GM18868 (cell line): ENCODE results near the gene AKR1B15.
"Not testable (repeated sequence)": the region's sequence is repeated elsewhere in the genome, so short reads cannot be mapped to it uniquely, and the experiment has no call there.

Source experiments
- ATAC-seq: cut with Tn5 transposase; IDR thresholded peaks from one replicate; pipeline ENCODE4 v1.9.1; 2021; ENCODE audit warnings: mild to moderate bottlenecking, moderate library complexity; ENCODE audit not compliant: unreplicated experiment

AKR1B15 gene

GRCh38 chr7:134548877-134549276 lies at the start of gene AKR1B15:
TSS of gene AKR1B15 (plus strand) at chr7:134549110. CDS start at chr7:134564620, 15,510 bp downstream.
- ATAC-seq, result peak; percentile 98

DNA sequence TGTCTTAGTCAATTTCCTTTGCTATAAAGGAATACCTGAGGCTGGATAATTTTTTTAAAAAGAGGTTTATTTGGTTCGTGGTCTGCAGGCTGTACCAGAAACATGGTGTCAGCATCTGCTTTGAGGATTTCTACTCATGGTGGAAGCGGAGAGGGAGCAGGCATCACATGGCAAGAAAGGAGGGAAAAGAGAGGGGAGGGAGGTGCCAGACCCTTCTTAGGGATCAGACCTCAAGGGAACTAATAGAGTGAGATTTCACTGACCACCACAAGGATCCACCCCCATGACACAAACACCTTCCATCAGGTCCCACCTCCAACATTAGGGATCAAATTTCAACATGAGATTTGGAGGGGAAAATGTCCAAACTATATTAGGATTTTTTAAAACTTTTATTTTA lies 48.5 kb upstream of the AKR1B15 start:
- no peak for ATAC-seq

- no peak for ATAC-seq
Measured at GRCh38 chr7:134500982-134501381, 47.9 kb upstream of the AKR1B15 start.

DNA sequence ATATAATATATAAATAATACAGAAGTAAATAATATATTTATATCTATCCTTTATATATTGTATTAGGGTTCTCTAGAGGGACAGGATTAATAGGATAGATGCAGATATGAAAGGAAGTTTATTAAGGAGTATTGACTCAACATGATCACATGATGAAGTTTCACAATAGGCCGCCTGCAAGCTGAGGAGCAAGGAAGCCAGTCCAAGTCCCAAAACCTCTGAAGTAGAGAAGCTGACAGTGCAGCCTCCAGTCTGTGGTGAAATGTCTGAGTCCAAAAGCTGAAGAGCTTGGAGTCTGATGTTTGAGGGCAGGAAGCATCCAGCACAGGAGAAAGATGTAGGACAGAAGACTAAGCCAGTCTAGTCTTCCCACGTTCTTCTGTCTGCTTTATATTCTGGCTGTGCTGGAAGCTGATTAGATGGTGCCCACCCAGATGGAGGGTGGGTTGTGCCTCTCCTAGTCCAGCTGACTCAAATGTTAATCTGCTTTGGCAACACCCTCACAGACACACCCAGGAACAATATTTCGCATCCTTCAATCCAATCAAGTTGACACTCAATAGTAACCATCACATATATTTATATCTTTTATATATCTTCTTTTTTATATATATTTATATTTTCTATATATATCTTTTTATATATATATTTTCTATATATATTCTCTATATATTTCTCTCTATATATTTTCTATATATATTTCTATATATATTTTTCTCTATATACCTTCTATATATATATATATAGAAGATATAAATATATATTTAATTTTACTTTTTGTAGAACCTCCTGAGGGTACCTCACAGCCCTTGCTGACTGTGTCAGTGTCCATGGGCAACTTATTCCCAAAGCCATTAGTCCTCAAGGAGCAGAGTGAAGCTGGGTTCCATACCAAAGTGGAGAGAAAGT lies 46.2 kb upstream of the AKR1B15 start:
- no peak for ATAC-seq

GRCh38 chr7:134504660-134505164 lies 44.2 kb upstream of the AKR1B15 start:
- ATAC-seq, result no peak

GRCh38 chr7:134505856-134506255 lies 43.1 kb upstream of the AKR1B15 start:
- no peak for ATAC-seq

DNA sequence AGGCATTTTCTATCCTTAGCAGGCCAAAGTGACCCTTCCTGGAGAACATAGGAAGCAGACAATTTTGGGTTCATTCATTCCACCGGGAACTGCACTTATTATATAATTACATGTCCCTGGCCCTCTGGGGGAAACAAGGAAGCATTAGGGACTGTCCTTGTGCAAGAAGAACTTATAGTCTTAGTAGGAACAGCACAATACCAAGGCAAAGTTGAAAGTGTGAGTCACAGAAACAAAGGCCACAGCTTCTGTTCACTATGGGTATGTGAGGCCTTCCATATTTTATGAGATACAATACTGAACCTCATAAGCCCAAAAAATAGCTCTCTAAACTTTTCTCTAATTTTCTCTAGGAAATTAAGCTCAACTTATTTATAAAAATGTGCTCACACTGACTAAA lies 39.9 kb upstream of the AKR1B15 start:
- ATAC-seq, result no peak

GRCh38 chr7:134510646-134511045 lies 38.3 kb upstream of the AKR1B15 start:
- no peak for ATAC-seq

DNA sequence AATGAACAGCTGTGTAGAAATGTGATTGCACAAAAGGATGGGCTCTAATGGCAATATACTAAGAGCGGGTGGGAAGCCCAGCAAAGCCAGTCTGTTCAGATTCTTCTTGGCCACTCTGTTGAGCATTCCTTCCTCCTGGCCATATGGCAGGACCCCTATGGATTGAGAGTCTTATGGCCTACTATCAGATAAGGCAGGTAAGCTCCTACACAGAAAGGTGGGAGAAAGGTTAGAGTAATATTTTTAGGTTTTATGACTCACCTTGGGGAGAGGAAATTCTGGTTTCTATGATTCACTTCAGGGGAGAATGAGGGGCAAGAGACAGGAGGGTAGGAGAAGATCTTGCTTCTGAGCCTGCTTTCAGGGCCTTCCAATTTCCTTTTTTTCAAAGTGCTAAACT lies 36.6 kb upstream of the AKR1B15 start:
- ATAC-seq, result no peak

DNA sequence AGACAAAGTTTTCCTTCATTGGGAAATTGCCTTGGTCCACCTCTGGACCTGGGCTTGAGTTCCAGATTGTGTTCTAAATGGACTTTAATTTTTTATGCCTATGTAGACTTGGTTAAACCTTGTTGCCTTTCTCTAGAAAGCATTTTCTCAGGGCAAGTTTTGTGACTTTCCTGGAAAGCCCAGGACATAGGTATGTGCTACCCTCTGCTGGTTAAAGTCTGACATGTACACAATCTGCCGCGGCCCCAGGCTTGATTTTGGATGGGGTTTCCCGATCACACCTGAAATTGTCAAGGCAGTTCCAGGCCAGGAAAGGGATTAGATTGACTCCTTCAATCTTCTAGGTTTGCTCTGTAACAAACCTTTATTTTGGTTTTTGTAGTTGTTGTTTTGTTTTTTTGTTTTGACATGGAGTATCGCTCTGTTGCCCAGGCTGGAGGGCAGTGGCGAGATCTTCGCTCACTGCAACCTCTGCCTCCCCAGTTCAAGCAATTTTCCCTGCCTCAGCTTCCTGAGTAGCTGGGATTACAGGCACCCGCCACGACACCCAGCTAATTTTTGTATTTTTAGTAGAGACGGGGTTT lies 35.6 kb upstream of the AKR1B15 start:
- ATAC-seq, result peak; percentile 67

DNA sequence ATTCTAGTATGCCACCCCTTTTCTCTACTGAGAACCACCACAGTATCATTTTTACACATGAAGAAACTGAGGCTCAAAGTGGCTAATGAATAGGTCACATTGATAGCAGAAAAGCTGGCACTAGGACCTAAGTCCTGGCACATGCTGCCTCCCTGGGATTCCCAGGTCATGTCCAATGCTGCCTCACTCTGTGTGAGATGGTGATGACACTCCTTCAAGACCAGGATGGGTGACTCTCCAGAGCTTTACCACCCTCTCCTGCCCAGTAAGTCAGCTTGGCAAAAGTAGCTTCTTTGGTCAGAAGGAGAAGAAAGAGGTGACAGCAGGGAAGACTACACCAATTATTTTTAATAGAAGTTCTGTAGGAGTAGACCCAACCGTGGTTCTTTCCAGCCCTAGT lies 34.8 kb upstream of the AKR1B15 start:
- no peak for ATAC-seq

- ATAC-seq, result peak; percentile 63
Measured at GRCh38 chr7:134514663-134515062, 34.2 kb upstream of the AKR1B15 start.

DNA sequence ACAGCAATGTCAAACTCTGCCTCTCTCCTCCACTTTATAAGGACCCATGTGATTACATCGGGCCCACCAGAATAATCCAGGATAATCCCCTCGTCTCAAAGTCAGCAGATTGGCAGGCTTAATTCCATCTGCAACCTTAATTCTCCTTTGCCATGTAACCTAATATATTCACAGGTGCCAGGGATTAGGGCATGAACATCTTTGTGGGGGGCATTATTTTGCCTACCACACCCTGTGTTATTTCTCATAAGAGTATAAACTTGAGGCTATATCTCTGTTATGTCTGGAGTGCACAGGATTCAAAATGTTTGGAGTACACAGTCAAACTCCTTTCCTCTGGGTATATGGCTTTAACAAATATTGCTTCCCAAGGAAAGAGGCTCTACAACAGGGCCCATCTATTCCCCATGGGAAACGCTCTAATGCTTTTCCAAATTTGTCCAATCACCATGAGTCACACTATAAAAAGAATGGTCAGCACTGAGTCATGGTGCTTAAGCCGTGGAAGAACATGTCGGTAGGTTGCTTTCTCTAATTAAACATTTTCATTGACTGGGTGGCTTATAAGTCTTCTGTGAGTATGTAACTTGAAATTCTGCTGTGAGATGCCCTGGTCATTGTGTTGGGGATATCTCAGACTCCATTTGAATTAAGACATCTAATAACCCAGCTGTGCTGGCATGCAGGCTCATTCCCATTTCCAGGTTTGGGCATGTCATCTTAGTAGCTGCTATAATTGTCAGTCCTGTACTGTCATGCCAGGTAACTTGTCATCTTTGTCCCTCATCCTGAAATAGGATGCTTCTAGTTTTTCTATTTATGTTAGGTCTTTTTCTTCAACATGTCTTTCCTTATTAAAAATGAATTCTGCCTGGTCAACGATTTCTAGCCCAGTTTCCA lies 33.1 kb upstream of the AKR1B15 start:
- ATAC-seq, result no peak

DNA sequence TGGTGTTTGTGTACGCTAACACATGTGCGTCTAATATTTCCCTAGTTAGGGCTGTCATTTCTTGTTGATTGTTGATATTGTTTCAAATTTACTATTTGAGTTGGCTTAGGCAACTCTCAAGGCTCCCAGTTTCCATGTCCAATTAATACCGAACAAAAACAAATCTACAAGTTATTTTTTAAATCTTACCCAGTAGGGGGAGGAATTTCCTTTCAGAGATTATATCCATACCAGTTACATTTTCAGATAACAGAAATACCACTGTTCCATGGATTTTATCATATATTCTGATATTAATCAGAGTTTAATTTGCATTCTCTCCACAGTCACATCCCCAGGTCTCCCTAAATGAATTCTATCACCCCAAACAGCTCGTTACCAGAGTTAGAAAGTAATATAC lies 28.8 kb upstream of the AKR1B15 start:
- ATAC-seq, result no peak

- ATAC-seq, result no peak
Measured at GRCh38 chr7:134522601-134523000, 26.3 kb upstream of the AKR1B15 start.

- ATAC-seq, result not testable (repeated sequence)
Measured at GRCh38 chr7:134525449-134525848, 23.5 kb upstream of the AKR1B15 start.

DNA sequence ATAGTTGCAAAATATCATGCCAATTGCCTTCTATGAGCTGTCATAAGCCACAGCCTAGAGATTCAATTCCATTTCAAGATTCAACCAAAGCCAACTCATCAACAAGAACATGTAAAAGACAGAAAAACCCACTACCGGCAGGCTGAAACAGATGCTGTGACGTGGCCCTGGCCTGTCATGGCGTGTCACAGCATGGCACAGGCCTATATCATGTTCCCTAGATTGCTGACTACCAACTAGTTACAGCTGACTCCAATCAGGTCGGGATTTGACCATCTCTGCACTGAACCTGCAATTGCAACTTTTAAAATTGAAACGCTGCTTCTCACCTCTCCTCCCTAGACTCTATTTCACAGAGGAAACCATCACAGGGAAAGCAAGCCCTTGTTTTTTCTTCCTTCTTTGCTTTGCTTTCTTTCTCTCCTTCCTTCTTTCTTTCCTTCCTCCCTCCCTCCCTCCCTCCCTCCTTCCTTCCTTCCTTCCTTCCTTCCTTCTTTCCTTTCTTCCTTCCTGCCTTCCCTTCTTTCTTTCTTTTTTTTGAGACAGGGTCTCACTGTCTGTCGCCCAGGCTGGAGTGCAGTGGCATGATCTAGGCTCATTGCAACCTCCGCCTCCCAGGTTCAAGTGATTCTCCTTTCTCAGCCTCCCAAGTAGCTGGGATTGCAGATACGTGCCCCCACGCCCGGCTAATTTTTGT lies 22.2 kb upstream of the AKR1B15 start:
- not testable (repeated sequence) for ATAC-seq

DNA sequence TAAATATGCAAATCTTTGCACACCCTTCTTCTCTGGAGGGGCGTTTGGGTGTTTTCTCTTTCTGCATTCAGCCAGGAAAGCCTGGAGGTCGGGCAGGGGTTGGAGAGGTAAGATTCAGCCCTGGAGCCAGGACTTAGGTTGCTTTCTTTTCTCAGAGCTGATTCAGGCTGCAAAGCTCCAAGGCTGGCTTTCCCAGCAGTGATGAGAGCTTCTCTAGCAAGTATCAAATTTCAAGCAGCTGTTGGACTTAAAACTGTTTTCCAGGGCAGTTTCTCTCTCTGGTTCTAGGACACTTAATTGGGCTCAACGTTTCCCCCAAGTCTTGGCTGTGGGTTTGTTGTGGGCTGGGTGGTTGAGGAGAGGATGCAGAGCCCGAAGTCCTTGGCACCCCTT lies 20.9 kb upstream of the AKR1B15 start:
- no peak for ATAC-seq

DNA sequence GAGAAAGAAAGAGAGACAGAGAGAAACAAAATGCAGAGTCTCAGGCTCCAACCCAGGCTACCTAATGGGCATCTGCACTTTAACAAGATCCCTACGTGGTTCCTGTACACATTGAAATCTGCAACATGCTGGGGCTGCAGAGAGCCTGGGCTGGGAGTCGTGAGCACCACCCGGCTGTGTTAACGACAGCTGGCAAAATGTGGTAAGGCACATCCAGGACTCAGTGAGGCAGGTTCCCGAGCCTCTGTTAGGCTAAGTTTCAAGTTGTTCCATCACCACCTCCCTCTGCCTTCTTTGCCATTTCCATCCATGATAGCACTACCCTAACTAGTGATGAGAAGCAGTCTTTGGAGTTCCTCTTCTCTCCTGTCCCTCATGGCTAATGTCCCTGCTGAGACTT lies 20.2 kb upstream of the AKR1B15 start:
- ATAC-seq, result no peak

GRCh38 chr7:134530460-134530859 lies 18.4 kb upstream of the AKR1B15 start:
- ATAC-seq, result no peak
